Prostate gland (tissue), 2 donors: ENCODE results near the gene TFEB. TPM values are rescaled to one million over a fixed set of nuclear protein-coding genes. Genes with fewer than 3 reads are reported as not detected.

Source experiments
- DNase-seq: peaks from one replicate; pipeline ENCODE4 v3.0.0-alpha.2; 2019; ENCODE audit warnings: low spot score
- H3K27ac ChIP-seq, 2 donors: fragments of 200-600 bp; sonication (generic); 2 replicates each; pipeline ENCODE4 v1.5.1; 2017 to 2019
- H3K27me3 ChIP-seq: fragments of 200-600 bp; sonication (generic); replicated peaks from 2 replicates; pipeline ENCODE4 v1.5.1; 2019; ENCODE audit not compliant: insufficient read depth
- H3K36me3 ChIP-seq, 2 donors: fragments of 200-600 bp; sonication (generic); 1 replicate in 1 of 2; 2 replicates in 1 of 2; pipeline versions ENCODE4 v1.5.1 to v1.8.1; 2017 to 2019
- H3K4me1 ChIP-seq: fragments of 200-600 bp; sonication (generic); replicated peaks from 2 replicates; pipeline ENCODE4 v1.5.1; 2019
- H3K4me3 ChIP-seq, 2 donors: fragments of 200-600 bp; sonication (generic); 2 replicates each; pipeline ENCODE4 v1.5.1; 2017 to 2019
- H3K9me3 ChIP-seq: fragments of 200-600 bp; sonication (generic); 2 replicates; pipeline ENCODE4 v1.5.1; 2017
- POLR2A ChIP-seq: fragments of 450-650 bp; IDR thresholded peaks from one replicate; pipeline ENCODE4 v1.6.1; 2016; ENCODE audit warnings: antibody characterized with exemption, mild to moderate bottlenecking
- POLR2AphosphoS5 ChIP-seq: sonication (generic); formaldehyde crosslinking; IDR thresholded peaks from one replicate; pipeline ENCODE4 v1.6.1; 2017; ENCODE audit warnings: antibody characterized with exemption
- WGBS: methylation state at CpG from one replicate; pipeline ENCODE4 v1.1.5; 2018; 5-methylcytosine and 5-hydroxymethylcytosine counted together
- intact Hi-C: fragments of 100-400 bp; cut with DNase I; formaldehyde crosslinking; loops from one replicate; pipeline ENCODE4 v1.14.2; 2022
- total RNA-seq, 2 donors: library from RNA; depleted of rRNA; stranded (reverse); fragments of >200 nt; gene quantifications; one replicate each; pipeline ENCODE4 v1.1.0, GENCODE V29; 2016
- TF ChIP-seq, protein P1 (sequence below), 4 experiments: fragments of 200-600 bp in 2 of 4; fragments of 450-650 bp in 2 of 4; sonication (generic) in 2 of 4; IDR thresholded peaks; 1 replicate in 3 of 4; 2 replicates in 1 of 4; pipeline ENCODE4 v1.5.1; 2016 to 2019; ENCODE audit warnings: antibody characterized with exemption in 4 of 4, mild to moderate bottlenecking in 2 of 4, moderate library complexity in 2 of 4

The TFEB gene
- total RNA-seq, 2 donors from 2014 or later, result 28.4 to 31.2 TPM

GRCh38 chr6:41748102-41748477 lies 12.7 kb upstream of the TFEB start:
- Histone ChIP-seq H3K27me3 (no peaks in the 10 kb centered on the region), H3K27ac (peak overlapping the region; percentile 27 to 64)
- 83% methylated on average over 6 of the region's 6 CpGs for WGBS

DNA sequence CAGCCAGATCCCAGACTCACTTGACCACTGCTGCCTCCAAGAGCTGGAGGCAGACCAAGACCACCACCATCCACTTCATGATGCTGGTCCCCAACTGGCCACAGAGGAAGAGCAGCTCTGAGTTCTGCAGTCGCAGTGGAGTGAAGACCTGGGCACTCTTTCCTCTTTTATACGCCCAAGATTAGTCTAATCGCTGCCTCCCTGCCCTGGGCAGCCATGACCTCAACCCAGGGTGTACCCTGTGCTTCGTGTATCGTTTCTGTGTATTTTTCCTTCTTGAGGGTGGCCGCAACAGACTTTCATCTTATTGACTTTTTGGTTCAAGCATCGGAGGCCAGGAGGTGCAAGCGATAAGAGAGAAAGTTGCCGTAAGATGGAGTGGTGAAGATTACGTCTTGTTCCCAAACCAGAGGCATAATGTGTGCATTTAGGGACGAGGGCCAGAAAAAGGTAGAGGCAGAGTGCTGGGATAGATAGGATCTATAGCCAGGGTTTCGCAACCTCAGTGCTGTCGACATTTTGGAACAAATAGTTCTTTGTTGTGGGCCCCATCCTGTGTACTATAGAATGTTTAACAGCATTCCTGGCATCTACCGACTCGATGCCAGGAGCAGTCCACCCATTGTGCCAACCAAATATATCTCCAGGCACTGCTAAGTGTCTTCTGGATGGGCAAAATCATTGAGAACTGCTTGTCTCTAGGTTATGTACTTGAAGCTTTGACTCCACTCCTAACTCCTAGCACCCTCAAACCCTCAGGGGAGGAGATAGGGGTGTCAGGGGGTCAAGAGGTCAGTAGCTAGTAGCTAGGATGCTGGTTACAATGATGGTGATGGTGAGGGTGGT lies 12.1 kb upstream of the TFEB start, which contains the start of gene PGC:
Gene PGC, minus strand, starts transcription at position 142 of the 846 bp plus-strand sequence. Its CDS starts 63 bp downstream, at position 79.
- Histone ChIP-seq H3K4me3 (no peak within 1 kb of the TSS), H3K27me3 (no peaks in the 10 kb centered on the region), H3K36me3 (no peaks in the 10 kb centered on the region), H3K9me3 (no peaks in the 10 kb centered on the region), H3K27ac (peak within 1 kb of the TSS; percentile 27 to 64), H3K4me1 (no peaks in the 10 kb centered on the region)
- intact Hi-C loops, result no loop called here
- peak; percentile 84 for TF ChIP-seq POLR2AphosphoS5
- TF ChIP-seq, protein P1, sequence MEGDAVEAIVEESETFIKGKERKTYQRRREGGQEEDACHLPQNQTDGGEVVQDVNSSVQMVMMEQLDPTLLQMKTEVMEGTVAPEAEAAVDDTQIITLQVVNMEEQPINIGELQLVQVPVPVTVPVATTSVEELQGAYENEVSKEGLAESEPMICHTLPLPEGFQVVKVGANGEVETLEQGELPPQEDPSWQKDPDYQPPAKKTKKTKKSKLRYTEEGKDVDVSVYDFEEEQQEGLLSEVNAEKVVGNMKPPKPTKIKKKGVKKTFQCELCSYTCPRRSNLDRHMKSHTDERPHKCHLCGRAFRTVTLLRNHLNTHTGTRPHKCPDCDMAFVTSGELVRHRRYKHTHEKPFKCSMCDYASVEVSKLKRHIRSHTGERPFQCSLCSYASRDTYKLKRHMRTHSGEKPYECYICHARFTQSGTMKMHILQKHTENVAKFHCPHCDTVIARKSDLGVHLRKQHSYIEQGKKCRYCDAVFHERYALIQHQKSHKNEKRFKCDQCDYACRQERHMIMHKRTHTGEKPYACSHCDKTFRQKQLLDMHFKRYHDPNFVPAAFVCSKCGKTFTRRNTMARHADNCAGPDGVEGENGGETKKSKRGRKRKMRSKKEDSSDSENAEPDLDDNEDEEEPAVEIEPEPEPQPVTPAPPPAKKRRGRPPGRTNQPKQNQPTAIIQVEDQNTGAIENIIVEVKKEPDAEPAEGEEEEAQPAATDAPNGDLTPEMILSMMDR (IDR thresholded peaks at IDR 0.05), result no peak
- TF ChIP-seq POLR2A, result no peak
- 46% methylated on average over 15 of the region's 15 CpGs for WGBS
- peak; percentile 85 for DNase-seq

More at GRCh38 chr6:41748102-41748477, 12.7 kb upstream of the TFEB start:
- Histone ChIP-seq H3K9me3 (no peaks in the 10 kb centered on the region), H3K4me3 (no peak overlapping the region), H3K36me3 (no peaks in the 10 kb centered on the region), H3K4me1 (no peaks in the 10 kb centered on the region)
- intact Hi-C loops, result no loop called here
- TF ChIP-seq POLR2AphosphoS5 (no peak), POLR2A (no peak)
- TF ChIP-seq, protein P1 (IDR thresholded peaks at IDR 0.05), result no peak
- DNase-seq, result no peak

DNA sequence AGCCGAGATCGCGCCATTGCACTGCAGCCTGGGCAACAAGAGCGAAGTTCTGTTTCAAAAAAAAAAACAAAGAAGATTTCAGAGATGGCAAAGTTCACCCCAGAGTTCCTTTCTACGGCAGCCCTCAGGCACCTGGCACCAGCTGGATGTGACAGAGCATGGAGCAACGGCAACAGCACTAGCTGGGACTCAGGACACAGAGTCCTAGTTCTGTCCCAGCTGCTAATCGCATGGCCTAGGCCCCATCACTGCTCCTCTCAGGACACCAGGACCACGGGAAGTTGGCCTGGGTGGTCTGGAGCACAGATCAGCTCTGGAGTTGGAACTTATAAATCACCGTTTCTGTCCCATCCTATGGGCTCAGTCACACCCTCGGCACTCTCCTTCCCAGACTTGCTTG lies 10.7 kb upstream of the TFEB start:
- 95% methylated on average over 10 of the region's 10 CpGs for WGBS

DNA sequence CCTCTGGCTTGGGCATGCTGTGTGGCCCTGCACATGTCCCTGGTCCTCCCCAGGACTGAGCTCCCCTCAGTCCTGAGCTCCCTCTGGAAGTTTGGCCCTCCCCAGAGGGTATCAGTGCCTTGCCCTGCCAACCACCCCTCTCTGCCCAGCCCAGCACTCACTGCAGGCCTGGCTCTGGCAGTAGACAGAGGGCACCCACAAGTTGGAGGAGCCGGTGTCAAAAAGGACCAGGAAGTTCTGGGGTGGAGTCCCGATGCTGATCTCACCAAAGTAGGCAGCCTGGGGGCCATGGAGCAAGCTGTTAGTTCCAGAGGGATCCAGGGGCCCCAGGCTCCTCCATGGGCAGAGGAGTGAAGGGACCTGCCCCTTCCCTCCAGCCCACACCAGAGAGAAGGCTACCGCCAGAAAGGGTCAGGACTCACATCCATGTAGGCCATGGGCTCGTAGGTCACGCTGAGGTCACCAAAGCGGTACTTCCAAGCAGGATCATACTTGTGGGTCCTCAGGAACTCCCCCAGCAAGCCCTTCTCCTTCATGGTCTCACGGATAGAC lies 8.9 kb upstream of the TFEB start:
- Histone ChIP-seq H3K36me3 (no peaks in the 10 kb centered on the region), H3K27me3 (no peaks in the 10 kb centered on the region), H3K4me3 (no peak overlapping the region), H3K4me1 (no peaks in the 10 kb centered on the region), H3K27ac (no peak overlapping the region), H3K9me3 (no peaks in the 10 kb centered on the region)
- no peak for DNase-seq
- TF ChIP-seq POLR2A, result no peak
- TF ChIP-seq, protein P1 (IDR thresholded peaks at IDR 0.05), result no peak
- no peak for TF ChIP-seq POLR2AphosphoS5
- intact Hi-C loops, result no loop called here
- WGBS, result 89% methylated on average over 7 of the region's 7 CpGs

More for the DNA sequence above, 10.7 kb upstream of the TFEB start:
- intact Hi-C loops, result no loop called here
- no peak for DNase-seq
- H3K36me3 ChIP-seq, result no peaks in the 10 kb centered on the region
- H3K4me1 ChIP-seq, result no peaks in the 10 kb centered on the region
- H3K9me3 ChIP-seq, result no peaks in the 10 kb centered on the region
- no peak overlapping the region for H3K27ac ChIP-seq
- H3K4me3 ChIP-seq, result no peak overlapping the region
- H3K27me3 ChIP-seq, result no peaks in the 10 kb centered on the region
- TF ChIP-seq, protein P1 (IDR thresholded peaks at IDR 0.05), result no peak
- TF ChIP-seq POLR2A (no peak), POLR2AphosphoS5 (no peak)
